ENCODE measurements around the gene MRM2.

DNA sequence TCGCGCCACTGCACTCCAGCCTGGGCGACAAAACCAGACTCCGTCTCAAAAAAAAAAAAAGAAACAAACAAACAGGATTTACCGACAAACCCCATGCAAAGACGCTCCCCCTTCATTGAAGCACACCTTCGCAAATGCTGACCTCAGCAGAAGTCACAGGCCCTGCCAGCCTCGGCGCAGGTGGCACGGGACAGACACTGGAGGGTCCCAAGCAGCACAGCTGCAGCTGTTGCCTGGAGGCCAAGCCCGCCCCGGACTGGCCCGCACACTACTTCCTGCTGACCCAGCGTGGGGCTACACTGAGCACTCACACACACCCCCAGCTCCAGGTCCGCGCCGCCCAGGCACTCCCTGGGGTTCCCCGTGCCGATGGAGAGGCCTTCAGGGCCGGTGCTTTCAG lies 41.1 kb upstream of the MRM2 start:
- no peak for TF ChIP-seq EP300 (IDR thresholded peaks at IDR 0.05)
- TF ChIP-seq, protein P1, sequence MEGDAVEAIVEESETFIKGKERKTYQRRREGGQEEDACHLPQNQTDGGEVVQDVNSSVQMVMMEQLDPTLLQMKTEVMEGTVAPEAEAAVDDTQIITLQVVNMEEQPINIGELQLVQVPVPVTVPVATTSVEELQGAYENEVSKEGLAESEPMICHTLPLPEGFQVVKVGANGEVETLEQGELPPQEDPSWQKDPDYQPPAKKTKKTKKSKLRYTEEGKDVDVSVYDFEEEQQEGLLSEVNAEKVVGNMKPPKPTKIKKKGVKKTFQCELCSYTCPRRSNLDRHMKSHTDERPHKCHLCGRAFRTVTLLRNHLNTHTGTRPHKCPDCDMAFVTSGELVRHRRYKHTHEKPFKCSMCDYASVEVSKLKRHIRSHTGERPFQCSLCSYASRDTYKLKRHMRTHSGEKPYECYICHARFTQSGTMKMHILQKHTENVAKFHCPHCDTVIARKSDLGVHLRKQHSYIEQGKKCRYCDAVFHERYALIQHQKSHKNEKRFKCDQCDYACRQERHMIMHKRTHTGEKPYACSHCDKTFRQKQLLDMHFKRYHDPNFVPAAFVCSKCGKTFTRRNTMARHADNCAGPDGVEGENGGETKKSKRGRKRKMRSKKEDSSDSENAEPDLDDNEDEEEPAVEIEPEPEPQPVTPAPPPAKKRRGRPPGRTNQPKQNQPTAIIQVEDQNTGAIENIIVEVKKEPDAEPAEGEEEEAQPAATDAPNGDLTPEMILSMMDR (IDR thresholded peaks at IDR 0.05), result no peak
- TF ChIP-seq POLR2A (IDR thresholded peaks at IDR 0.05), result no peak
- no peak for TF ChIP-seq POLR2AphosphoS5 (IDR thresholded peaks at IDR 0.05)

Data from gastroesophageal sphincter (tissue), 3 donors.